H1 (cell line): ENCODE data around the gene ME3. TPM values are rescaled to one million over a fixed set of nuclear protein-coding genes. Genes with fewer than 3 reads are reported as not detected.

Experiments
- CTCF ChIP-seq, 3 experiments: IDR thresholded peaks; 1 replicate in 2 of 3; 2 replicates in 1 of 3; pipeline versions ENCODE4 v1.5.1 to v1.6.1; 2011; ENCODE audit warnings: low read length in 3 of 3, mild to moderate bottlenecking in 3 of 3, inconsistent platforms in 2 of 3, low read depth in 1 of 3, moderate library complexity in 1 of 3; ENCODE audit not compliant: insufficient read depth in 1 of 3; ENCODE audit errors: control extremely low read depth in 1 of 3
- polyA plus RNA-seq, 7 experiments: library from polyadenylated mRNA; depleted of rRNA in 3 of 7; stranded (reverse) in 5 of 7; unstranded in 2 of 7; fragments of >200 nt in 5 of 7; fragments of 200-250 nt in 2 of 7; gene quantifications; 1 replicate in 5 of 7; 2 replicates in 1 of 7; 4 replicates in 1 of 7; pipeline versions ENCODE4 v1.2.1 to v1.2.3, GENCODE V29; 2011 to 2013; ENCODE audit warnings: missing spikeins in 2 of 7, mixed read lengths in 2 of 7
- total RNA-seq: library from RNA; stranded (reverse); fragmentation: NEBNext Ultra II Directional; extraction: Animal tissue kit (Norgen Biotek cat#: 25700); gene quantifications from 2 replicates; pipeline ENCODE4 v1.2.1, GENCODE V29; 2021

Gene ME3
- total and polyA plus RNA-seq, 2 of the 8 experiments (the other 6 are each of a cell fraction or from before 2014, with no cell fraction given) = 1.5 to 2.8 TPM

- TF ChIP-seq CTCF (IDR thresholded peaks at IDR 0.05; ENCODE audit: control extremely low read depth in 1 of 3, insufficient read depth in 1 of 3, low read depth in 1 of 3, low read length in 3 of 3) = no peak
Observed at GRCh38 chr11:86574493-86575207, 97.8 kb downstream of the ME3 start (continued).
